IMR-90 (cell line): ENCODE measurements around the gene THSD7B. TPM values are rescaled to one million over a fixed set of nuclear protein-coding genes. Genes with fewer than 3 reads are reported as not detected.

Source experiments
- ATAC-seq: fragments of 200-7000 bp; cut with Tn5 transposase; 2 replicates; pipeline ENCODE4 v1.9.1; 2020; ENCODE audit warnings: low read depth, mild to moderate bottlenecking, moderate library complexity
- BruUV-seq: library from RNA; stranded (reverse); fragments of 400-500 nt; replicated peaks from 2 replicates; lab custom pipeline; 2021; lab: Mats Ljungman, UMichigan
- CTCF ChIA-PET: fragments of 300-600 bp; formaldehyde crosslinking; extraction: SDS; loops from one replicate; lab custom pipeline; 2021; ENCODE audit warnings: antibody characterized with exemption; lab: Yijun Ruan, JAX
- POLR2A ChIA-PET: fragments of 300-600 bp; sonication (Branson Sonifier 250); formaldehyde crosslinking; loops from one replicate; lab custom pipeline; 2022; ENCODE audit warnings: antibody characterized with exemption; ENCODE audit not compliant: unreplicated experiment; lab: Charles Lee
- DNase-seq: peaks from one replicate; pipeline ENCODE4 v3.0.0; 2013
- H2AFZ ChIP-seq: replicated peaks from 2 replicates; pipeline ENCODE3; 2013; ENCODE audit warnings: low read length, mild to moderate bottlenecking; ENCODE audit not compliant: poor library complexity
- H2AK5ac ChIP-seq: 2 replicates; pipeline ENCODE4 v1.6.1; 2013; ENCODE audit warnings: low read depth, low read length, inconsistent platforms
- H2AK9ac ChIP-seq: replicated peaks from 2 replicates; pipeline ENCODE3; 2013; ENCODE audit warnings: mild to moderate bottlenecking, low read depth, low read length, moderate library complexity; ENCODE audit not compliant: poor library complexity
- H2BK120ac ChIP-seq: 2 replicates; pipeline ENCODE4 v1.6.1; 2013; ENCODE audit warnings: low read depth, low read length, inconsistent platforms
- H2BK15ac ChIP-seq: 3 replicates; pipeline ENCODE4 v1.6.1; 2013; ENCODE audit warnings: low read depth, low read length, inconsistent platforms
- H2BK20ac ChIP-seq: 2 replicates; pipeline ENCODE4 v1.6.1; 2013; ENCODE audit warnings: low read depth, mild to moderate bottlenecking, inconsistent platforms, low read length, moderate library complexity
- H2BK5ac ChIP-seq: 2 replicates; pipeline ENCODE4 v1.6.1; 2013; ENCODE audit warnings: mild to moderate bottlenecking, low read depth, low read length, inconsistent platforms; ENCODE audit not compliant: poor library complexity, severe bottlenecking
- H3K14ac ChIP-seq: replicated peaks from 2 replicates; pipeline ENCODE4 v1.6.1; 2013; ENCODE audit warnings: low read depth, low read length, inconsistent platforms
- H3K18ac ChIP-seq: 2 replicates; pipeline ENCODE4 v1.6.1; 2013; ENCODE audit warnings: low read depth, low read length, control low read depth
- H3K23ac ChIP-seq: 2 replicates; pipeline ENCODE4 v1.6.1; 2013; ENCODE audit warnings: low read depth, low read length, inconsistent platforms
- H3K27ac ChIP-seq: 2 replicates; pipeline ENCODE4 v1.5.1; 2013; ENCODE audit warnings: mild to moderate bottlenecking, control low read depth, low read length; ENCODE audit not compliant: insufficient read depth
- H3K27me3 ChIP-seq: 2 replicates; pipeline ENCODE4 v1.6.1; 2013; ENCODE audit warnings: low read length; ENCODE audit not compliant: control insufficient read depth, insufficient read depth
- H3K36me3 ChIP-seq: 2 replicates; pipeline ENCODE4 v1.6.1; 2013; ENCODE audit warnings: low read length, mixed read lengths; ENCODE audit not compliant: control insufficient read depth, insufficient read depth
- H3K4ac ChIP-seq: 2 replicates; pipeline ENCODE4 v1.6.1; 2013; ENCODE audit warnings: low read depth, low read length, inconsistent platforms
- H3K4me1 ChIP-seq: 2 replicates; pipeline ENCODE4 v1.6.1; 2013; ENCODE audit warnings: low read length, mixed read lengths; ENCODE audit not compliant: control insufficient read depth, insufficient read depth
- H3K4me2 ChIP-seq: 2 replicates; pipeline ENCODE4 v1.6.1; 2013; ENCODE audit warnings: low read depth, mild to moderate bottlenecking, control low read depth, low read length, moderate library complexity
- H3K4me3 ChIP-seq: 2 replicates; pipeline ENCODE4 v1.5.1; 2013; ENCODE audit warnings: low read depth, mild to moderate bottlenecking, control low read depth, low read length, moderate library complexity; ENCODE audit not compliant: insufficient read depth
- H3K56ac ChIP-seq: 2 replicates; pipeline ENCODE4 v1.6.1; 2013; ENCODE audit warnings: low read length, inconsistent platforms; ENCODE audit not compliant: insufficient read depth; ENCODE audit errors: extremely low read depth
- H3K79me1 ChIP-seq, 2 experiments: 2 replicates each; pipeline ENCODE4 v1.6.1; 2013; ENCODE audit warnings: low read length in 2 of 2, inconsistent platforms in 1 of 2, low read depth in 1 of 2
- H3K9ac ChIP-seq: 2 replicates; pipeline ENCODE4 v1.6.1; 2013; ENCODE audit warnings: low read depth, low read length, control low read depth
- H3K9me1 ChIP-seq: 2 replicates; pipeline ENCODE4 v1.6.1; 2013; ENCODE audit warnings: low read length, inconsistent platforms; ENCODE audit not compliant: insufficient read depth
- H3K9me3 ChIP-seq: 2 replicates; pipeline ENCODE4 v1.6.1; 2013; ENCODE audit warnings: low read length; ENCODE audit not compliant: control insufficient read depth, insufficient read depth
- H4K20me1 ChIP-seq: 2 replicates; pipeline ENCODE4 v1.6.1; 2013; ENCODE audit warnings: low read length, inconsistent platforms; ENCODE audit not compliant: insufficient read depth
- H4K5ac ChIP-seq: 2 replicates; pipeline ENCODE4 v1.6.1; 2013; ENCODE audit warnings: mild to moderate bottlenecking, low read depth, low read length, control low read depth
- H4K8ac ChIP-seq, 2 experiments: 2 replicates each; pipeline ENCODE4 v1.6.1; 2013; ENCODE audit warnings: low read depth in 2 of 2, low read length in 2 of 2, control low read depth in 1 of 2, inconsistent platforms in 1 of 2
- H4K91ac ChIP-seq: 2 replicates; pipeline ENCODE4 v1.6.1; 2013; ENCODE audit warnings: low read depth, low read length, inconsistent platforms; ENCODE audit not compliant: insufficient read depth
- CEBPB ChIP-seq: IDR thresholded peaks from 2 replicates; pipeline ENCODE4 v1.6.1; 2012; ENCODE audit warnings: low read depth, low read length, improper control_type of control experiment
- CHD1 ChIP-seq: IDR thresholded peaks from 2 replicates; pipeline ENCODE4 v1.6.1; 2012; ENCODE audit warnings: low read depth, low read length, improper control_type of control experiment
- MAFK ChIP-seq: IDR thresholded peaks from 2 replicates; pipeline ENCODE4 v1.6.1; 2012; ENCODE audit warnings: low read depth, low read length, improper control_type of control experiment
- POLR2A ChIP-seq: IDR thresholded peaks from 2 replicates; pipeline ENCODE4 v1.6.1; 2012; ENCODE audit warnings: mild to moderate bottlenecking, low read depth, low read length
- RCOR1 ChIP-seq: IDR thresholded peaks from 2 replicates; pipeline ENCODE4 v1.6.1; 2012; ENCODE audit warnings: mild to moderate bottlenecking, low read length, improper control_type of control experiment; ENCODE audit not compliant: insufficient replicate concordance
- SMC3 ChIP-seq: fragments of 150-350 bp; IDR thresholded peaks from 2 replicates; pipeline ENCODE4 v1.6.1; 2016; ENCODE audit warnings: low read depth, mild to moderate bottlenecking, antibody characterized with exemption, low read length, moderate library complexity
- WGBS, 2 experiments: methylation state at CpG; one replicate each; pipeline versions ENCODE4 v1.1.5 to v1.1.7; 2013; ENCODE audit warnings: missing lambda C conversion rate in 2 of 2; ENCODE audit not compliant: insufficient read length in 1 of 2; ENCODE audit errors: extremely low coverage in 2 of 2; 5-methylcytosine and 5-hydroxymethylcytosine counted together
- dilution Hi-C: fragments of 300-500 bp; cut with HindIII; formaldehyde crosslinking; loops from one replicate; pipeline ENCODE4 v1.14.3; 2018; ENCODE audit warnings: low sequenced_read_pairs; ENCODE audit not compliant: unreplicated experiment
- in situ Hi-C: fragments of 300-500 bp; cut with MboI; formaldehyde crosslinking; loops from 3 replicates; pipeline ENCODE4 v1.14.3; 2019; ENCODE audit warnings: low sequenced_read_pairs, inconsistent platforms, mixed read lengths
- intact Hi-C: fragments of 100-400 bp; cut with micrococcal nuclease; formaldehyde crosslinking; loops from 2 replicates; pipeline ENCODE4 v1.10.0; 2022
- polyA plus RNA-seq, 3 experiments: library from polyadenylated mRNA; depleted of rRNA; stranded (reverse); fragments of >200 nt; gene quantifications; 2 replicates each; pipeline ENCODE4 v1.2.3, GENCODE V29; 2012; ENCODE audit warnings: low replicate concordance in 1 of 3
- total RNA-seq: library from RNA; depleted of rRNA; stranded (reverse); fragments of >200 nt; gene quantifications from 2 replicates; pipeline ENCODE4 v1.2.3, GENCODE V29; 2012
- TF ChIP-seq, protein P1 (sequence below): conservative IDR thresholded peaks from 2 replicates; pipeline ENCODE4 v1.5.1; 2012; ENCODE audit warnings: mild to moderate bottlenecking, low read depth, low read length, improper control_type of control experiment
- TF ChIP-seq, protein P2 (sequence below): fragments of 150-350 bp; IDR thresholded peaks from 2 replicates; pipeline ENCODE4 v1.6.1; 2017; ENCODE audit warnings: mild to moderate bottlenecking, antibody characterized with exemption, low read length, low read depth

Gene THSD7B
- total and polyA plus RNA-seq, 2 of the 4 experiments (the other 2 are of a cell fraction) = not detected

DNA sequence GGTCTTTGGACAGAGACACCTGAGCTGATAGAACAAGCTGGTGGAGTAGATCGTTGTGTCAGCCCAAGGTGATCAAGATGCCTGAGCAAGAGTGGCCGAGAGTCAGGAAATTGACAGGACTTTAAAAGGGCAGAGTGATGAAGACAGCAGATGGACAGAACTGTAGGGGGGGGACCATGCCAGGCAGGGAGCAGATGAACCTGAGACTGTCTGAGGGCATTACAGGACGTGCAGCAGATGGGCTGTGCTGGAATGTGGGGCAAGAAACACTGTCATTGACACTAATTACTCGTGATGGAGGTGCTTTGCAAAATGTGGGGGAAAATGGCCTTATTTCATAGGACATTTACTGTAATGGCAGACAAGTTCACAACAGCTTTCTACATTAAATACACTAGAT, 225.0 kb downstream of the THSD7B start:
- no peak overlapping the region for H3K27ac ChIP-seq
- H3K27me3 ChIP-seq = no peaks in the 10 kb centered on the region
- in situ Hi-C loops (no loop called here), intact Hi-C loops (no loop called here), dilution Hi-C loops (no loop called here)
- H2AK5ac ChIP-seq = no peak overlapping the region
- no peak overlapping the region for H3K14ac ChIP-seq
- H4K91ac ChIP-seq = no peak overlapping the region
- ChIA-PET POLR2A (no interaction called here), CTCF (no interaction called here)
- H4K5ac ChIP-seq = no peak overlapping the region
- TF ChIP-seq CEBPB (no peak), SMC3 (no peak), CHD1 (no peak), POLR2A (no peak), MAFK (no peak), RCOR1 (no peak)
- TF ChIP-seq, protein P1, sequence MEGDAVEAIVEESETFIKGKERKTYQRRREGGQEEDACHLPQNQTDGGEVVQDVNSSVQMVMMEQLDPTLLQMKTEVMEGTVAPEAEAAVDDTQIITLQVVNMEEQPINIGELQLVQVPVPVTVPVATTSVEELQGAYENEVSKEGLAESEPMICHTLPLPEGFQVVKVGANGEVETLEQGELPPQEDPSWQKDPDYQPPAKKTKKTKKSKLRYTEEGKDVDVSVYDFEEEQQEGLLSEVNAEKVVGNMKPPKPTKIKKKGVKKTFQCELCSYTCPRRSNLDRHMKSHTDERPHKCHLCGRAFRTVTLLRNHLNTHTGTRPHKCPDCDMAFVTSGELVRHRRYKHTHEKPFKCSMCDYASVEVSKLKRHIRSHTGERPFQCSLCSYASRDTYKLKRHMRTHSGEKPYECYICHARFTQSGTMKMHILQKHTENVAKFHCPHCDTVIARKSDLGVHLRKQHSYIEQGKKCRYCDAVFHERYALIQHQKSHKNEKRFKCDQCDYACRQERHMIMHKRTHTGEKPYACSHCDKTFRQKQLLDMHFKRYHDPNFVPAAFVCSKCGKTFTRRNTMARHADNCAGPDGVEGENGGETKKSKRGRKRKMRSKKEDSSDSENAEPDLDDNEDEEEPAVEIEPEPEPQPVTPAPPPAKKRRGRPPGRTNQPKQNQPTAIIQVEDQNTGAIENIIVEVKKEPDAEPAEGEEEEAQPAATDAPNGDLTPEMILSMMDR = no peak
- TF ChIP-seq, protein P2, sequence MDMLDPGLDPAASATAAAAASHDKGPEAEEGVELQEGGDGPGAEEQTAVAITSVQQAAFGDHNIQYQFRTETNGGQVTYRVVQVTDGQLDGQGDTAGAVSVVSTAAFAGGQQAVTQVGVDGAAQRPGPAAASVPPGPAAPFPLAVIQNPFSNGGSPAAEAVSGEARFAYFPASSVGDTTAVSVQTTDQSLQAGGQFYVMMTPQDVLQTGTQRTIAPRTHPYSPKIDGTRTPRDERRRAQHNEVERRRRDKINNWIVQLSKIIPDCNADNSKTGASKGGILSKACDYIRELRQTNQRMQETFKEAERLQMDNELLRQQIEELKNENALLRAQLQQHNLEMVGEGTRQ = no peak
- BruUV-seq = no TSS peak
- H2BK5ac ChIP-seq = no peak overlapping the region
- no peak overlapping the region for H2AFZ ChIP-seq
- no peak overlapping the region for H2BK15ac ChIP-seq
- H3K56ac ChIP-seq = no peak overlapping the region
- H3K9me3 ChIP-seq = peaks cover 9% of the 10 kb centered on the region
- no peak overlapping the region for H3K4me2 ChIP-seq
- H3K4ac ChIP-seq = no peak overlapping the region
- no peaks in the 10 kb centered on the region for H3K9me1 ChIP-seq
- WGBS, 2 experiments = 8% methylated on average over 3 of the region's 4 CpGs; no CpG with 5 or more reads in 1 of the 2 experiments
- H3K4me3 ChIP-seq = no peak overlapping the region
- ATAC-seq (no peak), DNase-seq (no peak)
- H3K36me3 ChIP-seq = no peaks in the 10 kb centered on the region
- H3K9ac ChIP-seq = no peak overlapping the region
- no peaks in the 10 kb centered on the region for H4K20me1 ChIP-seq
- no peak overlapping the region for H2AK9ac ChIP-seq
- H2BK120ac ChIP-seq = no peak overlapping the region
- no peak overlapping the region for H3K18ac ChIP-seq
- no peak overlapping the region for H3K23ac ChIP-seq
- H4K8ac ChIP-seq = no peak overlapping the region
- no peaks in the 10 kb centered on the region for H3K79me1 ChIP-seq
- H2BK20ac ChIP-seq = no peak overlapping the region
- no peaks in the 10 kb centered on the region for H3K4me1 ChIP-seq
